ENCODE results near the gene GALNT14.

- TF ChIP-seq CTCF (CRISPR knock-in tag; IDR thresholded peaks at IDR 0.05): no peak
- TF ChIP-seq TGIF2 (CRISPR knock-in tag; IDR thresholded peaks at IDR 0.05): no peak
- TF ChIP-seq, protein P1, sequence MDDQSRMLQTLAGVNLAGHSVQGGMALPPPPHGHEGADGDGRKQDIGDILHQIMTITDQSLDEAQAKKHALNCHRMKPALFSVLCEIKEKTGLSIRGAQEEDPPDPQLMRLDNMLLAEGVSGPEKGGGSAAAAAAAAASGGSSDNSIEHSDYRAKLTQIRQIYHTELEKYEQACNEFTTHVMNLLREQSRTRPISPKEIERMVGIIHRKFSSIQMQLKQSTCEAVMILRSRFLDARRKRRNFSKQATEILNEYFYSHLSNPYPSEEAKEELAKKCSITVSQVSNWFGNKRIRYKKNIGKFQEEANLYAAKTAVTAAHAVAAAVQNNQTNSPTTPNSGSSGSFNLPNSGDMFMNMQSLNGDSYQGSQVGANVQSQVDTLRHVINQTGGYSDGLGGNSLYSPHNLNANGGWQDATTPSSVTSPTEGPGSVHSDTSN (CRISPR knock-in tag; IDR thresholded peaks at IDR 0.05; ENCODE audit: borderline replicate concordance): no peak
- TF ChIP-seq NR2F1 (CRISPR knock-in tag; IDR thresholded peaks at IDR 0.05): no peak
- no peak for TF ChIP-seq TCF7 (IDR thresholded peaks at IDR 0.05; ENCODE audit: low read depth)
- no peak for TF ChIP-seq EZH2 (conservative IDR thresholded peaks at IDR 0.05; ENCODE audit: low read depth, low read length)
- TF ChIP-seq PHF8 (CRISPR knock-in tag; IDR thresholded peaks at IDR 0.05): no peak
- TF ChIP-seq ARNTL (CRISPR knock-in tag; IDR thresholded peaks at IDR 0.05): no peak
- TF ChIP-seq SMAD1 (CRISPR knock-in tag; IDR thresholded peaks at IDR 0.05; ENCODE audit: borderline replicate concordance, low read depth): no peak
- TF ChIP-seq ZNF432 (CRISPR knock-in tag; IDR thresholded peaks at IDR 0.05; ENCODE audit: borderline replicate concordance): no peak
- no peak for TF ChIP-seq BRD4 (CRISPR knock-in tag; IDR thresholded peaks at IDR 0.05)
- TF ChIP-seq ATF1 (CRISPR knock-in tag; IDR thresholded peaks at IDR 0.05): no peak
- TF ChIP-seq, protein P2, sequence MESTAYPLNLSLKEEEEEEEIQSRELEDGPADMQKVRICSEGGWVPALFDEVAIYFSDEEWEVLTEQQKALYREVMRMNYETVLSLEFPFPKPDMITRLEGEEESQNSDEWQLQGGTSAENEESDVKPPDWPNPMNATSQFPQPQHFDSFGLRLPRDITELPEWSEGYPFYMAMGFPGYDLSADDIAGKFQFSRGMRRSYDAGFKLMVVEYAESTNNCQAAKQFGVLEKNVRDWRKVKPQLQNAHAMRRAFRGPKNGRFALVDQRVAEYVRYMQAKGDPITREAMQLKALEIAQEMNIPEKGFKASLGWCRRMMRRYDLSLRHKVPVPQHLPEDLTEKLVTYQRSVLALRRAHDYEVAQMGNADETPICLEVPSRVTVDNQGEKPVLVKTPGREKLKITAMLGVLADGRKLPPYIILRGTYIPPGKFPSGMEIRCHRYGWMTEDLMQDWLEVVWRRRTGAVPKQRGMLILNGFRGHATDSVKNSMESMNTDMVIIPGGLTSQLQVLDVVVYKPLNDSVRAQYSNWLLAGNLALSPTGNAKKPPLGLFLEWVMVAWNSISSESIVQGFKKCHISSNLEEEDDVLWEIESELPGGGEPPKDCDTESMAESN (CRISPR knock-in tag; conservative IDR thresholded peaks at IDR 0.05): no peak
- TF ChIP-seq JUND (CRISPR knock-in tag; IDR thresholded peaks at IDR 0.05): no peak
These were observed 68.5 kb downstream of the GALNT14 start for GRCh38 chr2:31069643-31070325.
